Measurements from ENCODE around the gene ZNF526.

DNA sequence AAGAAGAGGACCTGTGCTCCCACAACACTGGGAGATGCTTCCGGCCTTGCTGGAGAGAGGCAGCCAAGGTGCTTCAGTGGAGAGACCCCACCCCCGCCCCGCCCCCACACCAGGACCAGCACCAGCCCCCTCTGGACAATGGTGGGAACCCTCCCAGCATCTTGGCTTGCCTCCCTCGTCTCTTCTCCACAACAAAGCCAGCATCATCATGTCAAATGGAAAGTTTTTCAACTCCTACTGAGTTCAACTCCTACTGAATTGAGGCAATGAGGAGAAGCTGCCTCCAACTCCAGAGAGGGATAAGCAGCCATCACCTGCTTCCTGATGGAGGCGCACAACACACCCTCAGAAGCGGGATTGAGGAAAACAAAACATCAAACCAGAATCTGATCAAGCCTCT, 15.4 kb upstream of the ZNF526 start:
- TF ChIP-seq TCF12 (IDR thresholded peaks at IDR 0.05; ENCODE audit: low read depth) (no peak), TAF1 (IDR thresholded peaks at IDR 0.05; ENCODE audit: low read depth) (no peak), RAD21 (IDR thresholded peaks at IDR 0.05; ENCODE audit: low read depth) (no peak), MAX (IDR thresholded peaks at IDR 0.05) (no peak), EP300 (IDR thresholded peaks at IDR 0.05; ENCODE audit: borderline replicate concordance) (no peak)

Data from Ishikawa (cell line).